Activated naive CD8-positive, alpha-beta T cell (primary cell): ENCODE measurements around the gene NDUFB4.

Source experiments
- H3K27ac Mint-ChIP-seq: one replicate; pipeline ENCODE4 v1.8.0; 2021; ENCODE audit warnings: mixed read lengths
- H3K27me3 Mint-ChIP-seq: one replicate; pipeline ENCODE4 v1.8.0; 2021; ENCODE audit warnings: mixed read lengths
- H3K36me3 Mint-ChIP-seq: one replicate; pipeline ENCODE4 v1.8.0; 2021; ENCODE audit warnings: mixed read lengths
- H3K4me1 Mint-ChIP-seq: one replicate; pipeline ENCODE4 v1.8.0; 2021; ENCODE audit warnings: low read depth, mixed read lengths
- H3K4me3 Mint-ChIP-seq: one replicate; pipeline ENCODE4 v1.8.0; 2021; ENCODE audit warnings: mild to moderate bottlenecking, mixed read lengths
- H3K9me3 Mint-ChIP-seq: one replicate; pipeline ENCODE4 v1.8.0; 2021; ENCODE audit warnings: low read depth, mixed read lengths

Gene NDUFB4

GRCh38 chr3:120641696-120642246 lies 45.6 kb downstream of the NDUFB4 start:
- Mint-ChIP-seq H3K27ac (no peak overlapping the region), H3K9me3 (peaks cover 5% of the 10 kb centered on the region), H3K4me3 (no peak overlapping the region), H3K36me3 (peaks cover 12% of the 10 kb centered on the region), H3K27me3 (no peaks in the 10 kb centered on the region), H3K4me1 (peaks cover 13% of the 10 kb centered on the region)

DNA sequence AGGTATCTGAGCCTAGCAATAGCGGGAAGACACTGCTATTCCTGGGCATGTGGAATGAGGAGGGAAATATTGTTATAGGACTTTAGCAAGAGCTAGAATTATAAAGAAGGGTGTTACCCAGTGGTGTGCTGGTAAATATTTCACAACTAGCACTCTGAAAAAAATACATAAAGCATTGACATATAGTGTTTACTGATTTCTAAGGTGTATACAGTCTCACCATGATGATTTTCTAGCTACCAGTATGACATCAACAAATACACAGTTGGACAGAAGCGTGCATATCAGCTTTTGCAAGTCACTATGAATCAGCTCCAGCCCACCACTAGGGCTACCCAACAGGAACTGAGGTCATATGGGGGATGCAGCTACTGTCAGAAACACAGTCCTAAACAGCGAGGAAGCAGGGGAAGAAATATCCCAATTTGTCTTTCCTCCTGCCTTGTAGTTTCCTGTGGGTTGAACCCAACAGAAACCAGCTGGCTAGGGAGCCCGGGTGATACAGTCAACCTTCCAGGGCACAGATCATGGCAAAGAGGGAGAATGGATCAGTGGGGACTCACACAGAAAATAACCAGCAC lies 46.3 kb downstream of the NDUFB4 start:
- H3K27me3 Mint-ChIP-seq: no peaks in the 10 kb centered on the region
- peaks cover 13% of the 10 kb centered on the region for H3K4me1 Mint-ChIP-seq
- peaks cover 12% of the 10 kb centered on the region for H3K36me3 Mint-ChIP-seq
- no peak overlapping the region for H3K4me3 Mint-ChIP-seq
- no peak overlapping the region for H3K27ac Mint-ChIP-seq
- peaks cover 5% of the 10 kb centered on the region for H3K9me3 Mint-ChIP-seq

- no peaks in the 10 kb centered on the region for H3K9me3 Mint-ChIP-seq
Measured at GRCh38 chr3:120645083-120645845, 49.1 kb downstream of the NDUFB4 start.

GRCh38 chr3:120646771-120647432 lies 50.8 kb downstream of the NDUFB4 start:
- no peaks in the 10 kb centered on the region for H3K9me3 Mint-ChIP-seq
- H3K4me1 Mint-ChIP-seq: no peaks in the 10 kb centered on the region
- no peak overlapping the region for H3K4me3 Mint-ChIP-seq
- peaks cover 15% of the 10 kb centered on the region for H3K36me3 Mint-ChIP-seq
- no peak overlapping the region for H3K27ac Mint-ChIP-seq
- no peaks in the 10 kb centered on the region for H3K27me3 Mint-ChIP-seq

More at GRCh38 chr3:120645083-120645845, 49.1 kb downstream of the NDUFB4 start:
- H3K4me1 Mint-ChIP-seq: peaks cover 5% of the 10 kb centered on the region
- no peaks in the 10 kb centered on the region for H3K27me3 Mint-ChIP-seq
- peaks cover 9% of the 10 kb centered on the region for H3K36me3 Mint-ChIP-seq
- H3K27ac Mint-ChIP-seq: no peak overlapping the region
- H3K4me3 Mint-ChIP-seq: no peak overlapping the region

DNA sequence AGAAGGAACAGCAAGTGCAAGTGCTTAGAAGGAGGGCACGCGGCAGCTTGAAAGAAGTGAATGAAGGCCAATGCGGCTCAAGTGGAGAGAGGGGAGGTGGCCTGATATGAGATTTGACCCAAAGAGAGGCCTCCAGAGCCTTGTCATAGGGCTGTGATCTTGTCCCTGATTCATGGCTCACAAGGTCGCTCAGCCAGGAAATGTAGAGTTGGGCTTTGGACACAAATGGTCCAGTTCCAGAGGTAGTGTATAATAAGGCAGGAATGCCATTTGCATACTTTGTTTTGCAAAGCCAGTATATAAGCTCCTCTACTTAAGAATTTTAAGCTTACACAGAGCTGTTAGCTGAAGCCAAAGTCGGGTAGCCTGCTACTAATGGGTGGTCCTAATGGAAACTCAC lies 52.2 kb downstream of the NDUFB4 start:
- H3K4me1 Mint-ChIP-seq: no peaks in the 10 kb centered on the region
- no peaks in the 10 kb centered on the region for H3K9me3 Mint-ChIP-seq
- no peak overlapping the region for H3K27ac Mint-ChIP-seq
- no peaks in the 10 kb centered on the region for H3K27me3 Mint-ChIP-seq
- H3K36me3 Mint-ChIP-seq: peaks cover 15% of the 10 kb centered on the region
- H3K4me3 Mint-ChIP-seq: no peak overlapping the region

DNA sequence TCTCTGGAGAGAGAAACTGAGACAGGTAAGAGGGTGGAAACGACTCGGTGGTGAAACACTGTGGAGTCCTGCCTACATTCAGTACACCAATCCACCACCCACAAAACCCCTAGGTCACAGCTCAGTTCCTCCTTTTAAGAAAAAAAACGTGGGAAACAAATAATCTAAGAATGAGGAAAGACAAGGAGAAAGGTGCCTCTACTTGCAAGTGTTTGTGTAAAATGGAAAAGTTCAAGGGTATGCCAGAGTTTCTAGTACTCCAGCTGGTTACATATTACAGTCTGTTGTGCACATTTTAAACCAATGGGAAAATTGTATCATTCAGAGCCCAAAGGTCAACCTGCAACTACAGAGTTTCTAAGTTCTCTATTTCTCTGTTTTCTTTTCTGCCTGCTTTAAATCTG lies 53.7 kb downstream of the NDUFB4 start:
- Mint-ChIP-seq H3K4me3 (no peak overlapping the region), H3K27ac (no peak overlapping the region), H3K9me3 (no peaks in the 10 kb centered on the region), H3K36me3 (peaks cover 22% of the 10 kb centered on the region), H3K27me3 (no peaks in the 10 kb centered on the region), H3K4me1 (no peaks in the 10 kb centered on the region)

- Mint-ChIP-seq H3K4me3 (no peak overlapping the region), H3K27ac (no peak overlapping the region)
Measured at GRCh38 chr3:120650311-120650710, 54.2 kb downstream of the NDUFB4 start.

More at GRCh38 chr3:120650311-120650710, 54.2 kb downstream of the NDUFB4 start:
- Mint-ChIP-seq H3K9me3 (no peaks in the 10 kb centered on the region), H3K27me3 (no peaks in the 10 kb centered on the region), H3K4me1 (no peaks in the 10 kb centered on the region), H3K36me3 (peaks cover 23% of the 10 kb centered on the region)
